DMS53 (cell line): ENCODE measurements around the gene SCML2.
"Not testable (repeated sequence)": the region's sequence is repeated elsewhere in the genome, so short reads cannot be mapped to it uniquely, and the experiment has no call there.

Experiments used
- DNase-seq: peaks from one replicate; lab custom pipeline; 2025; lab: John Stamatoyannopoulos, UW

SCML2 gene

DNA sequence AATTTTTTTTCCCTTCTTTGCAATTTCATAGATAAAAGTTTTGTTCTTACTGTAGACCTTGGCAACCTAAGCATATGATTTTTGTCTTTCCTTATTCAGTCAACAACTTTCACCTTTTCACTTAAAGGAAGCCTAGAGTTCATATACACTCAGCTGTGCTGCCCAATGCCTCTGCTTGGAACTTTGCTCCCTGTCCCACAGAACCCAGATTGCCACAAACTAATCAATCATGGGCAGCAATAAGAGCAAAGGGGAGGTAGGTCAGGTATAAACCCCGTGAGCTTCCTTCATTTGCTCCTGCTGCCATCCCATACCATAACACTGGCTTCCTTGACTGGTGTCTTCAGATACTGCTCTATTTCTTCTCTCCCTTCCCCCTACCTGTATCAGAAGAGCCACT lies 82.8 kb downstream of the SCML2 start:
- no peak for DNase-seq

DNA sequence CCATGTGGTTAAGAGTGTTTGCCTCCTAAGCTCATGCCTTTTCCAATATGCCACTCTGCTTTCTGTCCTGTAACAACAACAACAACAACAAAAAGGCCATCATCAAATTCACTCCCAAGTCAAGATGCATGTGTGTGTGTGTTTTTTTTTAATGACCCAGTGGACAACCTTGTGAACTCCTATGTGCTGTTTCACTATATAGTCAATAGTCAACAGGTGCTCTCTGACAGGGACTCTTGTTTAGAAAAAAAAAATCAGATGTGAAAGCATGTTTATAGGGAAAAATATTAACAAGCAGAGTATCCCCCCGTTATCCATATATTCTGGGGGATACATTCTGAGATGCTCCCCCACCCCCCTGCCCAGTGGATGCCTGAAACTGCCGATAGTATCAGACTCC lies 83.2 kb downstream of the SCML2 start:
- no peak for DNase-seq

- no peak for DNase-seq
These were observed 99.4 kb downstream of the SCML2 start for GRCh38 chrX:18255059-18255458.

DNA sequence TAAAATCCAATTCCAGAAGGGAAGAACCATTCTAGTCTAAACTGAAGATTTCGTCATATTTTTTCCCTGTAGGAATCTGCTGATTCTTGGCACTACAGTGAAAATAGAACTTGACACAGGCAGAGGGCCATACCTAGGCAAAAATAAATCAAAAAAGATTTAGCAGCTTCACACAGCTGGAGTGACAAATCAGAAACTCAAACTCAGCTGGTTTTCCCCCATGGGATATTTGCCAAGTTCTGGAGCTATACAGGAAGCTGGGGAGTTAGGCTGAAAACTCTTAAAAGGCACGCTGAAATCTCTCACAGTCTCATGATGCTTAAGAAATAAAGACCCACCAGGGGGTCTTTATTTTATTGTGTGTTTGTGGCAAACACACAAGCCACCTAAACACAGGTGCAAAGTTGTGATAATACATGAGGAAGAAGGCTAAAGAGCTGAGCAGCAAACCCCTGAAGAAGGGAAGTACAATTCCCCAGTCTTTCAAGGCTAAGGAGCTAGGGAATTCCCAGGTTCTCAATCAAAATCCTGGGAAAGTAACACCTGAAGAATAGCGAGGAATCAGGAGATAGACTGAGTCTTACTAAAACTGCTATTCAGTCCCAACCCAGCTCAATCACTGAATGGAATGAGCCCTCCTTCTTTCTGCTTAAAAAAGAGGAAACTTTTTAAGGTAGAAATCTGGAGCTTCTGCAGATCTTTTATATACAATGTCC lies 101.7 kb downstream of the SCML2 start:
- no peak for DNase-seq

- not testable (repeated sequence) for DNase-seq
These were observed 124.8 kb downstream of the SCML2 start for GRCh38 chrX:18229646-18230045.

GRCh38 chrX:18228069-18228468 lies 126.4 kb downstream of the SCML2 start:
- no peak for DNase-seq

DNA sequence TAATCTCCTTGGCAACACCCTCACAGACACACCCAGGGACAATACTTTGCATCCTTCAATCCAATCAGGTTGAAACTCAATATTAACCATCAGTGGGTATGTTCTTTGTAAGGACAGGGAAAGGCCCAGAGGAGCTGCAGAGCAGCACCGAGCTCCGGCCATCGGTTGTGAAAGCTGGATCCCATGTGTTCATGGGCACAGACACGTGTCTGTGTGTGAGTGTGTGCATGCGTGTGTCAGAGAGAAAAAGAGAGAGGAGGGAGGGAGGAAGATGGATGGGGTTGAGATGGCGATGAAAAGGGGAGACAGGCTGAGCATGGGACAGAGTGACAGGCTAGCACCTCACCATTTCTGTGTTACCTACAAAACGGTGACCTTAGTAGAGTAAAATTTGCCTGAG lies 127.0 kb downstream of the SCML2 start:
- DNase-seq = no peak

DNA sequence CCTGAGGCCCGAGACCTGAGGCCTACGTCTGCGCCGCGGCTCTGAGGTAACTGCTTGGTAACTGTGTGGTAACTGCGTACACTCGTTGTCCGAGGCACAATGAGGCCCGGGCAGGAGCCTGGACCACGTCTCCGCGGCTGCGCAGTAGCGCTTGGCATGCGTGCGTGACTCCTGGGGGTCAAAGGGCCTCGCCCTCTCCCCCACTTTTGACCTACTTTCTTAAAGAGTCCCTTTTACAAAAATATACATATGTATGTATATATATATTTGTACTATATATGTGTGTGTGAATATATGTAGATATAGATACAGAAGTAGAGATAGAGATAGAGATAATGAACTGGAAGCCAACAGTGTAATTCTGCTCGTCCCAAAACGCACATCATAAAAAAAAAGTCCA lies 133.7 kb downstream of the SCML2 start, which contains the start of gene BEND2:
Gene BEND2, minus strand, starts transcription at position 101 of the 400 bp plus-strand sequence. CDS start 136 bp downstream, outside the sequence.
- DNase-seq = no peak

- DNase-seq = peak; percentile 56
These were observed 144.0 kb downstream of the SCML2 start for GRCh38 chrX:18210470-18210869.

DNA sequence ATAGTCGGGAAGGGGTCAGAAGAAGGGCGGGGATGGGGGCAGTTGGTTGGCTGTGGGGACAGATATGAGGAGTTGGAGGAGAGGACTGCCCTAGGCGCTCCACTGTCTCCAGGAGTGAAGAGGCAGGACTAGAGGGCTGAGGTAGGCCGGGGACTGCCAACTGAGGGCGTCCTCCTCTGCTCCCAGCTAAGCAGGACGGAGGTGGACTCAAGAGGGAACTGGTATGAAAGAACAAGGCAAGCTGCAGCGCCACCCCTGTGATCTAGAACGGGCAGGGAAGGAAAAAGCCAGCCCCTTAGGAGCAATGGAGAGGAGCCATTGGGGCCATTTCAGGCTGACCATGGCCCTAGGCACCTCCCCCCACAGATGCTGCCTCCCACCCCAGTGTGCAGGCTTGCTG lies 147.8 kb downstream of the SCML2 start:
- DNase-seq = no peak

DNA sequence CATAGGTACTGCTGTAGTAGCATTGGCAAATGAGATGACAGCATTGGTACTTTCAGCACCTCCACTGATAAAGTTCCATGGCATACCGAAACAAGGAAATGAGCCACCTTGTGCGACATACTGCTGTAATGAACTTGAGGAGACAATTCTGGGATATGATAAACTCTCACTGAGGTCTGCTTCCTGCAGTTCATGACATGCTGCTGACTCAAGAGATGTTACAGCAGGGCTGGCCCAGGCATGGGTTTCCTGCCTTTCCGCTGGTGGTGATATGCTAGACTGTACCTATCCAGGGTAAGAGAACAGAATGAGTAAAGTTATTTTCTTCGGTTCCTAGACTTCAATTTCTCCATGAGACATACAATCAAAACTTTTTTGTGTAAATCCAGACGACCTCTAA lies 150.9 kb downstream of the SCML2 start:
- DNase-seq = no peak

- peak; percentile 71 for DNase-seq
These were observed 159.8 kb downstream of the SCML2 start for GRCh38 chrX:18194688-18195087.
